Placental pericyte (primary cell): ENCODE data around the gene IFNA21. TPM values are rescaled to one million over a fixed set of nuclear protein-coding genes. Genes with fewer than 3 reads are reported as not detected.

Experiments used
- small RNA-seq: library from RNA; depleted of rRNA; stranded (forward); fragments of <200 nt; gene quantifications from one replicate; pipeline ENCODE3, GENCODE V24; 2012; ENCODE audit warnings: low replicate concordance
- total RNA-seq: library from RNA; depleted of rRNA; stranded (reverse); fragments of >200 nt; gene quantifications from 2 replicates; pipeline ENCODE4 v1.2.3, GENCODE V29; 2012

The IFNA21 gene
- not detected in 2 replicates for total RNA-seq

DNA sequence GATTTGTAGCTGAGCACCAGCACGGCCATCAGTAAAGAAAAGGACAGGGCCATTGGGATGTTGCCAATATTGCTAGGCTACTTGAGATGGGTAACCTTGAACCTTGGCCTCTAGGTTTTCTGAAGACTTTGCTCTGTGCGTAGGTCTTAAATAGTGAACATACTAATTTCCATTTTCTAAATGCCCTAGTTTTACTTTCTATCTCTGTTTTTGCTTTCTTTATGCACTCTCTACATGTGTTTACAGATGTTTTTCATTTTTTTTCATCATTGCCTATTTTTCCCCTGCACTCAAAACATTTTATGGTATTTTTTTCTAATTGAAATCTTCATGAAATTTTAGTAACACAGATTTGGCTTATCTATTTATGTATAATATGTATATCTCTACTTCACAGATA, at the start of gene IFNA21:
IFNA21 (minus strand) TSS at position 101 of the 400 bp plus-strand sequence; CDS start at position 53, 48 bp downstream.

DNA sequence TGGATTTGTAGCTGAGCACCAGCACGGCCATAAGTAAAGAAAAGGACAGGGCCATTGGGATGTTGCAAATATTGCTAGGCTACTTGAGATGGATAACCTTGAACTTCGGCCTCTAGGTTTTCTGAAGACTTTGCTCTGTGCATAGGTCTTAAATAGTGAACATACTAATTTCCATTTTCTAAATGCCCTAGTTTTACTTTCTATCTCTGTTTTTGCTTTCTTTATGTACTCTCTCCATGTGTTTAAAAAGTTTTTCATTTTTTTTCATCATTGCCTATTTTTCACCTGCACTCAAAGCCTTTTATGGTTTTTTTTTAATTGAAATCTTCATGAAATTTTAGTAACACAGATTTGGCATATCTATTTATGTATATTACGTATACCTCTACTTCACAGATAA, 40.6 kb upstream of the IFNA21 start, which contains the start of gene IFNA10:
IFNA10 (minus strand) TSS at position 101 of the 400 bp plus-strand sequence; CDS start at position 55, 46 bp downstream.

DNA sequence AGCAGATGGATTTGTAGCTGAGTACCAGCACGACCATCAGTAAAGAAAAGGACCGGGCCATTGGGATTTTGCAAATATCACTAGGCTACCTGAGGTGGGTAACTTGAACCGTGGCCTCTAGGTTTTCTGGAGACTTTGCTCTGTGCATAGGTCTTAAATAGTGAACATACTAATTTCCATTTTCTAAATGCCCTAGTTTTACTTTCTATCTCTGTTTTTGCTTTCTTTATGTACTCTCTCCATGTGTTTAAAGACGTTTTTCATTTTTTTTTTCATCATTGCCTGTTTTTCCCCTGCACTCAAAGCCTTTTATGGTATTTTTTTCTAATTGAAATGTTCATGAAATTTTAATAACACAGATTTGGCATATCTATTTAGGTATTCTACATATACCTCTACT, 35.6 kb upstream of the IFNA21 start, which contains the start of gene IFNA7:
IFNA7 (minus strand) TSS at position 101 of the 400 bp plus-strand sequence; CDS start at position 61, 40 bp downstream.

DNA sequence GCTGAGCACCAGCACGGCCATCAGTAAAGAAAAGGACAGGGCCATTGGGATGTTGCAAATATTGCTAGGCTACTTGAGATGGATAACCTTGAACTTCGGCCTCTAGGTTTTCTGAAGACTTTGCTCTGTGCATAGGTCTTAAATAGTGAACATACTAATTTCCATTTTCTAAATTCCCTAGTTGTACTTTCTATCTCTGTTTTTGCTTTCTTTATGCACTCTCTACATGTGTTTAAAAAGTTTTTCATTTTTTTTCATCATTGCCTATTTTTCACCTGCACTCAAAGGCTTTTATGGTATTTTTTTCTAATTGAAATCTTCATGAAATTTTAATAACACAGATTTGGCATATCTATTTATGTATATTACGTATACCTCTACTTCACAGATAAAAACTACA, 21.0 kb upstream of the IFNA21 start, which contains the start of gene IFNA4:
IFNA4 (minus strand) TSS at position 101 of the 400 bp plus-strand sequence; CDS start at position 45, 56 bp downstream.

DNA sequence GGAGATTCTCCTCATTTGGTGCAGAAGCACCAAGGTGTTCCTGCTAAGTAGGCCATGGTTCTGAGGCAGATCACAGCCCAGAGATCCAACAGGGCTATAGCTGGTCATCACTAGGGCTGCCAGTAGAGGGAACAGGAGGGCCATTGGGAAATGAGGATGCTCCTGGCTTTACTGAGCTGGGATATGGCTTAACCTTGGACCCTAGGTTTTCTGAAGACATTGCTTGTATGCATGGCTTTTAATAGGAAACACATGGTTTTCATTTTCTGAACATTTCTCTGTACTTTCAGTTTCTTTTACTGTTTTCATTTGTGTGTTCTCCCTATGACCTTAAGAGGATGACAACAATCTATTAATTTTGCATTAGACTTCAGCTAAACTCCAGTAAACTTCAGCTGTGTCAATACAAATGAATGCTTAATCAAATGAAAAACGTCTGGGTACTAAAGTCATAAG, 25.0 kb downstream of the IFNA21 start, which contains the start of gene IFNW1:
IFNW1 (minus strand) TSS at position 406 of the 456 bp plus-strand sequence; CDS start at position 144, 262 bp downstream.

Small RNAs within 50 kb of the gene (small RNA-seq; reads per million reads assigned to genes)
- gene RF00019, result not detected

Other genes with a start within 250 kb of the IFNA21 start
- 1.8 and 5.6 TPM in 2 replicates for gene HACD4, start 135.0 kb downstream of the IFNA21 start, total RNA-seq
- gene IFNB1, start 88.7 kb downstream of the IFNA21 start, total RNA-seq, result not detected in 2 replicates
- not detected in 2 replicates for gene IFNW1, start 24.8 kb downstream of the IFNA21 start, total RNA-seq
- gene IFNA4, start 20.9 kb upstream of the IFNA21 start, total RNA-seq, result not detected in 2 replicates
- gene IFNA7, start 35.5 kb upstream of the IFNA21 start, total RNA-seq, result not detected in 2 replicates
- not detected in 2 replicates for gene IFNA10, start 40.5 kb upstream of the IFNA21 start, total RNA-seq
- gene IFNA16, start 50.7 kb upstream of the IFNA21 start, total RNA-seq, result not detected in 2 replicates
- not detected in 2 replicates for gene IFNA17, start 61.6 kb upstream of the IFNA21 start, total RNA-seq
- not detected in 2 replicates for gene IFNA14, start 73.3 kb upstream of the IFNA21 start, total RNA-seq
- gene IFNA5, start 138.7 kb upstream of the IFNA21 start, total RNA-seq, result 0.14 TPM in 1 of 2 replicates, not detected in the other
- gene KLHL9, start 168.7 kb upstream of the IFNA21 start, total RNA-seq, result 25.6 and 42.7 TPM in 2 replicates
- gene IFNA6, start 184.2 kb upstream of the IFNA21 start, total RNA-seq, result not detected in 2 replicates
- not detected in 2 replicates for gene IFNA13, start 201.4 kb upstream of the IFNA21 start, total RNA-seq
- not detected in 2 replicates for gene IFNA2, start 218.7 kb upstream of the IFNA21 start, total RNA-seq
- gene IFNA8, start 242.5 kb upstream of the IFNA21 start, total RNA-seq, result not detected in 2 replicates